Measurements from ENCODE around the gene ROGDI.

GRCh38 chr16:4799171-4799855 lies 3.1 kb downstream of the ROGDI start:
- TF ChIP-seq CTCF (IDR thresholded peaks at IDR 0.05) (no peak), POLR2A (IDR thresholded peaks at IDR 0.05) (no peak)
